Subcutaneous adipose tissue (tissue), 4 donors: ENCODE results near the gene GDPD5. TPM values are rescaled to one million over a fixed set of nuclear protein-coding genes. Genes with fewer than 3 reads are reported as not detected.

ENCODE experiments used
- total RNA-seq, 4 donors: library from RNA; depleted of rRNA; stranded (reverse); fragments of >200 nt; gene quantifications; one replicate each; pipeline ENCODE4 v1.1.0, GENCODE V29; 2016
- TF ChIP-seq, protein P1 (sequence below): fragments of 450-650 bp; IDR thresholded peaks from one replicate; pipeline ENCODE4 v1.5.1; 2016; ENCODE audit warnings: low read depth, mild to moderate bottlenecking, control low read depth, antibody characterized with exemption, moderate library complexity

Gene GDPD5
- total RNA-seq, 4 donors from 2014 or later = 19.2 to 96.8 (median 32.6) TPM

DNA sequence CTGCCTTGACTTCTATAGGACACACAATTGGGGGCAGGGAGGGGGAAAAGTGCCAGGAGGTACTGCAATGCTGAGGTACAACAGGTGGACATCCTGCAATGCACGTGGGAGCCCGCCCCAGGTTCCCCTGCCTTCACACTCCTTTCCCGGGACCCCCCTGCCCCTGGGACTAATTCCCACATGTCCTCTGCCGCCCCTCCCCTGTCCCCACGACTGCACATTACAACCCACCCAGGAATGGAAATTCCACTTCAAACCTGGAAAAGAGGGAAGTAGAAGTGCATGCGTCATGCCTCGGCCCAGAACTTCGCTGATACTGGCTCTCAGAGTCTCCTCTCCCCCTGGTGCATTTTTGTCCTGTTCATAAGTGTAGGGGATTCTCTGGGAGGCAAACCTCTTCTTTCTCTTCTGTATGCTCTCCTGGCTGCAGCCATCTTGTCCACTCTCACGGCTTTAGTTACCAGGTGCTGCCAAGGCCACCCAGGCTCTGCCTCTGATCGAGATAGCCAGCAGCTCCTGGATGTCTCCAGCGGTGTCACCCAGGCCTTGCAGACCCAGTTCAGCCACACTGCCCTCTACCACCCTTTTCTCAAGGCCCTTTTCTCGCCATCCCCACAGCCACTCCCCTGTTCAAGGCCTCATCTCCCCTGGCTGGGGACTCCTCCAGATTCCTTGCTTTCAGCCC lies 43.7 kb downstream of the GDPD5 start:
- TF ChIP-seq, protein P1, sequence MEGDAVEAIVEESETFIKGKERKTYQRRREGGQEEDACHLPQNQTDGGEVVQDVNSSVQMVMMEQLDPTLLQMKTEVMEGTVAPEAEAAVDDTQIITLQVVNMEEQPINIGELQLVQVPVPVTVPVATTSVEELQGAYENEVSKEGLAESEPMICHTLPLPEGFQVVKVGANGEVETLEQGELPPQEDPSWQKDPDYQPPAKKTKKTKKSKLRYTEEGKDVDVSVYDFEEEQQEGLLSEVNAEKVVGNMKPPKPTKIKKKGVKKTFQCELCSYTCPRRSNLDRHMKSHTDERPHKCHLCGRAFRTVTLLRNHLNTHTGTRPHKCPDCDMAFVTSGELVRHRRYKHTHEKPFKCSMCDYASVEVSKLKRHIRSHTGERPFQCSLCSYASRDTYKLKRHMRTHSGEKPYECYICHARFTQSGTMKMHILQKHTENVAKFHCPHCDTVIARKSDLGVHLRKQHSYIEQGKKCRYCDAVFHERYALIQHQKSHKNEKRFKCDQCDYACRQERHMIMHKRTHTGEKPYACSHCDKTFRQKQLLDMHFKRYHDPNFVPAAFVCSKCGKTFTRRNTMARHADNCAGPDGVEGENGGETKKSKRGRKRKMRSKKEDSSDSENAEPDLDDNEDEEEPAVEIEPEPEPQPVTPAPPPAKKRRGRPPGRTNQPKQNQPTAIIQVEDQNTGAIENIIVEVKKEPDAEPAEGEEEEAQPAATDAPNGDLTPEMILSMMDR = no peak

DNA sequence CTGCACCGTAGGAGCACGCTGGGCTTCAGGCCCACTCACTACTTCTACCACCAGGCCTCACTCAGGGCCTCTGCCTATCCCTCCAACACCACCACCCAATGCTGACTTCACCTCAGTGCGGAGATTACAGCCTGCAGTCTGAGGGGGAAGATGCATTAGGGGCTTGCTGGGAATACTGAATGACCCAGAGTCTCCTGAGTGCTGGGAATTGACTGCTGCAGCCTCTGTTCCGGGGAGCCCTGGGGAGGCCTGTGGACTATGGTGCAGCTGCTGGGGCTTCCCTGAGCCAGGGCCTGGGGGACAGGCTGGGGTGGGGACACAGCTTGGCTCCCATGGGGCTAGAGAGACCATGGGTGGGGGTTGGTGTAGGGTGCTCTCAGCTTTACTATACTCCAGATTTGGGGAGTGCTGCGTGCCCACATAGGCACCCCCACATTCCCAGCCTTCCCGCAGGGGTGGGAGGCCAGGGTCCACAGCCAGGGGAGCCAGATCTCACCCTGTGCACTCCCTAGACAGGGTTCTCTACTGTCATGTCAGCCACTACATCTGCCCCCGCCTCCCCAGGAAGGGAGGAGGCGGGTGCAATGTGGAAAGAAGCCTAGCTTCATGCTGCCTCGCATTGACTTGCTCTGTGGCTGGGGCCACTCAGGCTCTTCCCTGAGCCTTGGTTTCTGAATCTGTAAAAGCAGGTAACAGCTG lies 44.4 kb downstream of the GDPD5 start:
- TF ChIP-seq, protein P1 = no peak

DNA sequence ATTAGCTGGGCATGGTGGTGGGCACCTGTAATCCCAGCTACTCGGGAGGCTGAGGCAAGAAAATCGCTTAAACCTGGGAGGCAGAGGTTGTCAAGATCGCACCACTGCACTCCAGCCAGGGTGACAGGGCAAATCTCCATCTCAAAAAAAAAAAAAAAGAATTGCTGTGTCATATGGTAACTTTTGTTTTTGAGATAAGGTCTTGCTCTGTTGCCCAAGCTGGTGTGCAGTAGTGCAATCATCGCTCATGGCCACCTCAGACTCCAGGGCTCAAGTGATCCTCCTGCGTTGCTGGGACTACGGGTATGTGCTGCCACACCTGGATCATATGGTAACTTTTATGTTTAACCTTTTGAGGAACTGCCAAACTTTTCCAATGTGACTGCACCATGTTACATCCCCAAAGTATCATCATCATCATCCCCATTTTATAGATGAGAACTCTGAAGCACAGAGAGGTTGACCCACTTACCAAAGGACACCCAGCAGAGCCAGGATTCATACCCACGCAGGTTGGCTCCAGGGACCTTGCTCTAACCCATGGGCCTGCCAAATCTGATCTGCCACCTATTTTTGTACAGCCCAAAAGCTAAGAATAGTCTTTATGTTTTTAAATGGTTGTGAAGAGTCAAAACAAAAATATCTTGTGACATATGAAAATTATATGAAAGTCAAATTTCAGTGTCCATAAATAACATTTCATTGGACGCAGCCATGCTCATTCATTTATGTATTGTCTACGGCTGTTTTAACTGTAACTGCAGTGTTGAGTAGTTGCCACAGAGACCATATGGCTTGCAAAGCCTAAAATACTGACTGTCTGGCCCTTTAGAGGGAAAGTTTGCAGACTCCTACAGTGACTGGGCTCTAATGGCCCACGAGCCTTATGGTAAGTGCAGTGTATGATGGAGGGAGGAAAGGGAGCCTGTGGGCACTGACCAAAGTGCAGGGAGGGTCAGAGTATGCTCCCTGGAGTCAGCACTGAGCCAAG lies 45.3 kb downstream of the GDPD5 start:
- TF ChIP-seq, protein P1 = no peak

DNA sequence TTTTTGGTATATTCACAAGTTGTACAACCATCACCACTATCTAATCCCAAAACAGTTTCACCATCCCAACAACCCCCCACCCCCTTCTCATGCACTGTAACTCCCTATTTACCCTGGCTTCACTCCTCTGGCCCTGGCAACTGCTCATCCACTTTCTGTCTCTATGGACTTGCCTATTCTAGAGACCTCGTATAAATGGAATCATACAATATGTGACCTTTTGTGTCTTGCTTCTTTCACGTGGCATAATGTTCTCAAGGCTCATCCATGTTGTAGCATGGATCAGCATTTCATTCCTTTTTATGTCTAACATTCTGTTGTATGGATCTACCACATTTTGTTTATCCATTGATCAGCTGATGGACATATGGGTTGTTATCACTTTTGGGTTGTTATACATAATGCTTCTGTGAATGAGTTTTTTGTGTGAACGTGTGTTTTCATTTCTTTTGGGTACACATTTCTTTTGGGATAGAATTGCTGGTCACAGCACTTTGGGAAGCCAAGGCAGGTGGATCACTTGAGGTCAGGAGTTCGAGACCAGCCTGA lies 46.1 kb downstream of the GDPD5 start:
- TF ChIP-seq, protein P1 = no peak

DNA sequence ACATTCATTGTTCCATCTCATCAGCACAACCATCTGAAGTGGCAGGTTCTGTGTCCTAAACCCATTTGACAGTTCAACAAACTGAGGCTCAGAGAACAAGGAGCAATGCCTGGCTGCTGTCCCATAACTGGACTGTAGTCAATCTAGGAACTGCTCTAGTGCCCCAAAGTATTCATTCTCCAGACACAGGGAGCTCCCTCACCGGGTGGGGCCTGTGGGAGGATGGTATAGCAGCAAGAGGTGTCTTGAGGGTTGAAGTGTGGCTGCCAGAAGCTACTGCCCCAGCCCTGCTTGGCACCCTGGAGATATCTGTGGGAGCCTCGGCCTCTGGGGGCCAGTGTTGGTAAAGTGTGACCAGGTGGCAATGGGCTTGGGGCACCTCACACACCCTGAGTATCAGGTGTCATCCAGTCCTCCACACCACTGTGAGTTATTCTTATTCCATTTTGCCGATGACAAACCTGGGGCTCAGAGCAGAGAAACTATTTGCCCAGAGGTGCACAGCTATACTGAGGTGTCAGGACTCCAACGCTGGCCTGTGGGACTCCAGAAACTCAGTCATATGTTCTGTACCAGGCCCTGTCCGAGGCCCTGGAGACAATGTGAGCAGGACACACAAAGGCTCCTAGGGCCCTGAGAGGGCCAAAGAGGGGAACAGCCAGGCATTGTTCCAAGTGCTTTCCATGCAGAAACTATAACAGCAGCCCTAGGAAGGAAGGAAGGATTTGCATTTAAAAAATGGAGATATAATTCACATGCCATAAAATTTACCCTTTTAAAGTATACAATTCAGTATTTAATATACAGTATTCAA lies 46.8 kb downstream of the GDPD5 start:
- TF ChIP-seq, protein P1 = no peak

DNA sequence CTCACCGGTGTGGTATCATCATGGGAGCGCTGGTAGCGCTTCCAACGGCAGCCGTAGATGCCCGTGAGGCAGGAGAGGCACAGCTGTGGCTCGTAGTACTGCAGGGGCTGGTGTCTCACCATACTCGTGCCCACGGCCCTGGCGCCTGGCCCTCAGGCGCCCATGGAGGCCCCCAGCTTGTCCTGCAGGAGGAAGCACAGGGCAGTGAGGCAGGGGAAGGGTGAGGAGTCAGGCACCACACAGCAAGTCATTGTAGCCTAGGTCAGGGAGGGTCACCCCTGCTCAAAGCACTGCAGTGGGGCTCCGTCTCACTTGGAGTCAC lies 48.2 kb downstream of the GDPD5 start:
- TF ChIP-seq, protein P1 = no peak
